ENCODE results near the gene PELI3.
"Not testable (repeated sequence)": the region's sequence is repeated elsewhere in the genome, so short reads cannot be mapped to it uniquely, and the experiment has no call there.

Gene PELI3

DNA sequence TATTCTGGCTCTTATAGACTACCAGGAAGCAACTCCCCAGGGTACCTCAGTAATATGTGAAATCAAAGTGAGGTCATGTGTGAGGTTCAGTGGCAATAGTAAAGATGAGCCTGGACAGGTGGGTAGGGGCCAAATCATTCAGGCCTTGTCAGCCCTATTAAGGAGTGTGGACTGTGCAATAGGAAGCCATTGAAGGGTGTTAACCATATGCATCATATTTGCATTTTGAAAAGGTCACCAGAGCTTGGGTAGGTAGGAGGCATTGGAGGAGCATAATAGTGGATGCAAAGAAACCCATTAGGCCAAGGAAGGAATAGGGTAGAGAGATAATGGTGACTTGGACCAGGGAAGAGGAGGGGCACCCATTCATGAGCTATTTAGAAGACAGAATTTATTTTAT is 19.7 kb upstream of the PELI3 start:
- no peak for DNase-seq (ENCODE audit: low read depth in 2 of 2)

DNA sequence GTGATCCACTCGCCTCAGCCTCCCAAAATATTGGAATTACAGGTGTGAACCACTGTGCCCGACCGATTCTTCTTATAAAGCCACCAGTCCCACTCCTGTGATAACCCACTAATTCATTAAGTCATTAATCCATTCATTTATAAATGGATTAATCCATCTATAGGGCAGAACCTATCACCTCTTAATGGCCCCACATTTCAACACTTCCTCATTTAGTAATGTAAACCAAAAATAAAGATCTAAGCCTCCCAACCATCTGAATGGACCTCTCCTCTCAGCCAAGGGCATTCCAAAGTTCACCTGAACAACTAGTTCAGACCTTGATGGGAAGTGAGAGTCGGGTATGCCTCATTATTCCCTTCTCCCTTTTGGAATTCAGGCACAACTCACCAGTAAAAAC is 18.2 kb upstream of the PELI3 start:
- no peak for DNase-seq (ENCODE audit: low read depth in 2 of 2)

DNA sequence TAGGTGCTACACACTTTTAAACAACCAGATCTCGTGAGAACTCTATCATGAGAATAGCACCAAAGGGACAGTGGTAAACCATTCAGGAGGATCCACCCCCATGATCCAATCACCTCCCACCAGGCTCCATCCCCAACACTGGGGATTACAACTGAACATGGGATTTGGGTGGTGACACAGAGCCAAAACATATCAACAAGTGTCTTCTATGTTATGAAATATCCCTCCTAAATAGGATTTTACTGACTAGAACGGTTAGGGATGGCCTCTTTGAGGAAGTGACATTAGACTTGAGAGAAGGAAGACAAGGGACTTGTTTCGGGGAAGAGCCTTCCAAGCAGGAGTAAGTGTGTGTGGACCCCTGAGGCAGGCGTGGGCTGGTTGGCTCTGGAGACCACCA is 16.1 kb upstream of the PELI3 start:
- no peak for DNase-seq (ENCODE audit: low read depth in 2 of 2)

DNA sequence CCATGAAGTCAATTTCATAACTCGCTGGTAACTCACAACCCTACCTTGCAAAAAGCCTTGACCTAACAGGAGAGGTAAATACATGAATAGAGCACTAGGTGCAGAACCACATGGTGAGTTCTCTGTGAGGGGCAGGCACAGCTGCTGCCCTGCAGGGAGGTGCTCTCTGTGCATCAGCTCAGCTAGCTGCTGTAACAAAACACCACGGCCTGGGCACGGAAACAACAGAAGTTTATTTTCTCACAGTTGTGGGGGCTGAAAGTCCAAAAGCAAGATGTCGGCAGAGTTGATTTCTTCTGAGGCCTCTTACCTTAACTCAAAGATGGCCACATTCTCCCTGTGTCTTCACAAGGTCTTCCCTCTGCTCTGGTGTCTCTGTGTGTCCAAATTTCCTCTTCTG is 15.0 kb upstream of the PELI3 start:
- DNase-seq (ENCODE audit: low read depth in 2 of 2): no peak

DNA sequence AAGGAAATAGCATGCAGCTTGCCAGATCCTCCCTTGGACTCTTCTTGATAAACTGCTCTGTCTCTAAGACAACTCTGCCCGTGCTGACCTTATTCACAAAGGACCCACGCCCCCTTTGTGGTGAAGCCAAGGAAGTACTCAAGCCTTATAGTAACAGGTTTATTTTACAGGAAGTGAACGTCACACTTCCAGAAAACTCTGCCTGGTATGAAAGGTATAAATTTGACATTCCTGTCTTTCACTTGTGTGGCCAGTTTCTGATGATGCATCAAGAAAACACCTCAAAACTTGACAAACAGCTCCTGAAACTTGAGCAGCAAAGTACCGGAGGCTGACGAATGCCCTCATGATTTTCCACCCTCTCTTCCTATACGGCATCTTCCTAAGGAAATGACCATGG is 12.5 kb upstream of the PELI3 start:
- no peak for DNase-seq (ENCODE audit: low read depth in 2 of 2)

DNA sequence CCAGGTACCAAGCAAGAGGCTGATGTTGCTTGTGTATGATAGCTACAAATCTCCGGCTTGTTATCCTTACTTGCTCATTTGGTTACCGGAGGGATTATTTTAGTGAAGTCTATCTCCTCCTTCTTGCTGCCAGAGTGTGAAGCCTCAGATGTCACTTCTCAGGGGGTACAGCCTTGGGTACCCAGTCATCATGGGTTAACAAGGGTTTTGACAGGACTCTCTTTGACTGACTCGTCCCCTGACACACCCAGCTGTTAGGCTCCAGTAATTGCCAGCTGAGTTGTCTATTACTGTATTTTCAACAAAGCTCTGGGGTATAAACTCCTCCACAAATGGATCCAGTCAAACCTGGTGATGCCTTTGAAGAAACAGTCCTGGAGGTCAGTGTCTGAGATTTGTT is 11.9 kb upstream of the PELI3 start:
- DNase-seq (ENCODE audit: low read depth in 2 of 2): no peak

DNA sequence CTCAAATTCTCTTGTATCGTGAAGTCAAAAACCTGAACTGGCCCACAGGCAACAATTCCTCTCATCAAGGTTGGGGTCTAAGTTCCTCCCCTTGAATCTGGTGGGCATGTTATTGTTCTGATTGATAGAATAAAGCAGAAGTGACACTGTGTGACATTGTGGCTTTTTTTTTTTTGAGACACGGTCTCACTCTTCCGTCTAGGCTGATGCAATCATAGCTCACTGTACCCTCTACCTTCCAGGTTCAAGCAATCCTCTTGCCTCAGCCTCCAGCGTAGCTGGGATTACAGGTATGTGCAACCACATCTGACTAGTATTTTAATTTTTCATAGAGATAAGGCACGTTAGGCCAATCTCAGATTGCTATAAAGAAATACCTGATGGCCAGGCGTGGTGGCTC is 8.9 kb upstream of the PELI3 start:
- DNase-seq (ENCODE audit: low read depth in 2 of 2): no peak

DNA sequence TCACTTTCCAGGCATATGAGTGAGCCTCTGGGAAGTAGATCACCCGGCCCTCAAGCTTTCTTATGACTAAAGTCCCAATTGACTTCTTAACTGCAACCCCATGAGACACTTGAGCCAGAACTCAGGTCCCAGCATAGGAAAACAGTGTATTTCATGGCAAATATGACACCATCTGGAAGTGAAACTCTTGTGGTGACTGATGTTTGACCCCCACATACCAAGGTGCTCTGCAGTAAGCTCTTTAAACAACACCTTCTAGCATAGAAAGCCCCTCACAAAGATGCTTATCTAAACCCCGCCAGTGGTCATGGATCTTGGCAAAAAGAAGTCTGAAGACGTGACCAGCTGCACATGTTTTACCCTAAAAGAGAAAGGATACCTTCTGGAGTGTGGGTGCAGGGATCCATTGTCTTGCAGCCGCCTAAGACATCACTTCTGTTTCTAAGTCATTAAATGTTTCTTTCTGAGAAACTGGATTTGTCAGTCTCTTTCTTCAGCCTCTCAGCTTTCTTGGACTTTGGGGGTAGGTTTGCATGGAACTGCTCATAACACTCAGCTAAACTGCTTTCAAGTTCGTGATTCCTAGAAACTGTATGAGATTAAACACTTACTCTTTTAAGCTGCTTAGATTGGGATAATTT is 7.4 kb upstream of the PELI3 start:
- DNase-seq (ENCODE audit: low read depth in 2 of 2): no peak

DNA sequence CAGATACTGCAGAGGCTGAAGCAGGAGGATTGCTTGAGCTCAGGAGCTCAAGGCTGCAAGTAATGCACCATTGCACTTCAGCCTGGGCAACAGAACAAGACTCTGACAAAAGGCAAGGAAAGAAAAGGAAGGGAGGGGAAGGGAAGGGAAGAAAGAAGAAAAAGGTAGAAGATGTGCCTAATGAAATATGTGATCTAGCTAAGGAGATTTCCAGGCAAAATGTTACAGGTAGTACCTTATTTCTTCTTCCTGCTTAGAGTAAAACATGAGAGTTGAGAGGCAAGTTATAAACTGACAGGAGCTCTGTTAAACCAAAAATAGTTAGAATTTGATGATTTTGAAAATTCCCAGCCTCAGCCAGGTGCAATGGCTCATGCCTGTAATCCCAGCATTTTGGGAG is 4.7 kb upstream of the PELI3 start:
- no peak for DNase-seq (ENCODE audit: low read depth in 2 of 2)

DNA sequence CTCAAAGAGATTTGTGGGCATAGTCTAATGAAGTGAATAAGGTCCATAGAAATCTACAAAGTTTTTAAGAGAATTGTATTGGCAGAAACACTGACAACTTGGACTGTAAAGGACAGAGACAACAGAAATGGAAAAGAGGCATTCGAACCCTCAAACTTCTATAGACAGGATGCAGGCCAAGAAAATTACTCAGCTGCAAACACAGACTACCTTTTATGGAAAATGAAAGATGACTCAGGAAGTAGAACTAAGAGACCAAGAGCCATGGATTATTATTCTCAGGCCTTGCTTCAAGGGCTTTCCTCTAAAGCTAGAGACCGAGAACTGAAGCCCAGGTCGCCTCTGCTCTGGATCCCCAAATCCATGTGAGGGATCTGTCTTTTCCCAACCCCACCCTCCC is 3.8 kb upstream of the PELI3 start:
- no peak for DNase-seq (ENCODE audit: low read depth in 2 of 2)

DNA sequence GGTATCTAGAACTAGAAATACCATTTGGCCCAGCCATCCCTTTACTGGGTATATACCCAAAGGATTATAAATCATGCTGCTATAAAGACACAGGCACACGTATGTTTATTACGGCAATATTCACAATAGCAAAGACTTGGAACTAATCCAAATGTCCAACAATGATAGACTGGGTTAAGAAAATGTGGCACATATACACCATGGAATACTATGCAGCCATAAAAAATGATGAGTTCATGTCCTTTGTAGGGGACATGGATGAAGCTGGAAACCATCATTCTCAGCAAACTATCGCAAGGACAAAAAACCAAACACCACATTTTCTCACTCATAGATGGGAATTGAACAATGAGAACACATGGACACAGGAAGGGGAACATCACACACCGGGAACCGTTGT is 2.6 kb upstream of the PELI3 start:
- not testable (repeated sequence) for DNase-seq (ENCODE audit: low read depth in 2 of 2)

DNA sequence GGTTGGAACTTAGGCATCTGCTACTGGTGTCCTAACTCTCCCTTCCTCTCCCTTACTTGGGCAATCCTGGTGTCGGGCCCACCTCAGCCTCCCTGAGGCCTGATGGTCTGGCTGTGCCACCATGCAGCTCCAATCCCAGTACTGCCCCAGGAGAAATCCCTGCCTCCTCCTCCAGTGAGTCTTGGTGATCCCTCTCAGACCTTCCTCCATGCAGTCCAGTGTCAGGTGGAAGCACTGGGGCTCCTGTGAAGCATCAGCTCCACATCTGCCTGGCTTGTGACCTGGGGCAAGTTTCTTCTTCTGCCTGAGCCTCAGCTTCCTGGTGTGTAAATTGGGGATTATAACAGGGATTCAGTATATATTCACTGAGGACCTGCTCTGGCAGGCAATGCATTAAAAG is 1.8 kb upstream of the PELI3 start:
- DNase-seq (ENCODE audit: low read depth in 2 of 2): no peak

DNA sequence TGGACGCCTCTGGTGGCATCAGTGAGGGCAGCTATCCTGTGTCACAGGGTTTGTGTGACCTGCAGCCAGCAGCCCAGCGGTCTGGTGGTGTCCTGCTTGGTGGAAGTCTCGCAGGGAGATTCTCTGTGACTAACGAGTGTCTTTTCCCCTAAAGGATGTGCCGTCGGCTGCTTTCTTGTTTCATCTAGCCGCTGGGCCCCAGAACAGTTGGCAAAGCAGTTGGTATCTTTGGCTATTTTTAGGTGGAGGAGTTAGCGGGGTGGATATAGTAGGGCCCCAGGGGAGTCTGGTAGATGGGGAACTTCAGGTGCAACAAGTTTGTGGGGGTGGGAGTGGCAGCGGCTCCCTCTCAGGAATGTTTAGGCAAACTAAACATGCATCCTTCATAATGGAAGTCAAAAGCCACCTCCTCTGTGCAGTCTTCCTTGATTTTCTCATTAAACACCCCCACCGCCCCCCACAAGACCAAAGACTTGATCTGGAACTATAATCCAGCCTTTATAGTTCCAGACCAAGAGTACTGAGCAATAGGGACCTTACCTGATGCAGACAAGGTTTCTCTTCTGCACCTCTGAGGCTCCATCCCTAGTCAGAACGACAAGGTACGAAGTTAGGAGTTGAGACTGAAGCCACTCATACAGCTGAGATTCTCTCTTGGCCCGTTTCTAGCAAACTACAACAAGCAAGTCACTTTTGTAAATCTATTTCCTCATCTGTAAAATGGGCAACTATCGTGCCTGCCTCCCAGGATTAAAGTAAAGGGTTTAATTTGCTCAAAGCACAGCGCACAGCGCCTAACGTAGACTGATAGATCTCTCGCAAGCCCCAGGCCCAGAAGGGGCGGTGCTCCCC is 1.1 kb upstream of the PELI3 start:
- DNase-seq (ENCODE audit: low read depth in 2 of 2): no peak

DNA sequence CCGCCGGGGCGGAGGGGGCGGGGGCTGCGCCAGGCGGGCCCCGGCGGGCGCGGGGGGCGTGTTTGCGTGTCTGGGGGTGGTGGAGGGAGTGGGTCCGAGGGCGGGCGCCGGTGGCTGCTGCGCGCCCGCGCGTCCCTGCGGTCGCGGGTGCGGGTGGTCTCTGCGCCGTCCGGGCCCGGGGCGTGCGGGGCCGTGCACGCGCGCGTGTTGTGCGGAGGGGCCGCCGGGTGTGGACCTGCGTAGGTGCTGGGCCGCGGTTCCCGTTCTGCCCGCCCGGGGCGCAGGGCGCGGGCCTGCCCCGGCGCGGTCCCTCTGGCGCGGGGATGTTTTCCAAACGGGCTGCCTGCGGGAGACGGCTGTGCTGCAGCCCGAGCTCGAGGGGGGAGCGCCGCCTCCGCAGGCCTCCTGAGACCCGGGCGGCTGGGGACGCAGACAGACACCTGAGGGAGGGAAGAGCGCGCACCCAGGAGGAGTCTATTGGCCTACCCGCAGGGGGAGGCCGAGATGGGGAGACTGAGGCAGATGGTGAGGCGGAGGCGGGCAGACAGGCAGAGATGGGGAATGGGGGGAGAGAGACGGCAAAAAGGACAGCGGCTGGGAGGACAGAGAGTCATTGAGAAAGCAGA is 442 bp downstream of the PELI3 start:
- no peak for DNase-seq (ENCODE audit: low read depth in 2 of 2)

DNA sequence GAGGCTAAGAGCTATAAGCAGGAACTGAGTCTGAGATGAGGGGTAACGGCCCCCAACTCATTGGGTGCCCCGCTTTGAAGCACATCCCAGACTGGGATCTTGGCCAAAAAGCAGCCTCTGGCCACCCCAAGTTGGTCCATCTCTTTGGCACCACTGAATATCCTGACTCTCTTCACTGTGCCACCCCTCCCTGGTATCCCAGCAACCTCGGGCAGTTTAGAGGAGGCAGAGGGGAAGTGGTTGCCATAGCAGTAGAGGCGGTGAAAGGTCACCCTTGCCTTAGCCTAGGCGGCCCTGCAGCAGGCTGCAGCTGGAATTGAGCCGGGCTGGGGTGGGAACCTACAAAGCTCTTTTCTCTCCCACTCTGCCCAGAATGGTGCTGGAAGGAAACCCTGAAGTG is 1.1 kb downstream of the PELI3 start:
- DNase-seq (ENCODE audit: low read depth in 2 of 2): no peak

DNA sequence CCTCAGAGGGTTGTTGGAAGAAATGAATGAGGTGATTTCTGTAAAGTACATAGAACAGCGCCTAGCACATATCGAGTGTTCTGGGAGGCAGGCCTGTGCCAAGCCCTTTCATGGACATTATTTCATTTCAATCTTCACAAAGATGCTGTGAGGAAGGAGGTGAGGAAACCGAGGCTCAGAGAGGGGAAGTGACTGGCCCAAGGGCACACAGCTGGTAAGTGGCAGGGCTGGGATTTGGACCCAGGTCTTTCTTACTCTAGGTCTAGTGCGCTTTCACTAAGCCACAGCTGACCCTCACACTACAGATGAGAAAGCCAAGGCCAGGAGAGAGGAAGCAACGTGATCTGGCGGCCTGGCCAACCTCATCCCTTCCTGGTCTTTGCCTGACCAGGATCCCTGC is 2.0 kb downstream of the PELI3 start:
- no peak for DNase-seq (ENCODE audit: low read depth in 2 of 2)

DNA sequence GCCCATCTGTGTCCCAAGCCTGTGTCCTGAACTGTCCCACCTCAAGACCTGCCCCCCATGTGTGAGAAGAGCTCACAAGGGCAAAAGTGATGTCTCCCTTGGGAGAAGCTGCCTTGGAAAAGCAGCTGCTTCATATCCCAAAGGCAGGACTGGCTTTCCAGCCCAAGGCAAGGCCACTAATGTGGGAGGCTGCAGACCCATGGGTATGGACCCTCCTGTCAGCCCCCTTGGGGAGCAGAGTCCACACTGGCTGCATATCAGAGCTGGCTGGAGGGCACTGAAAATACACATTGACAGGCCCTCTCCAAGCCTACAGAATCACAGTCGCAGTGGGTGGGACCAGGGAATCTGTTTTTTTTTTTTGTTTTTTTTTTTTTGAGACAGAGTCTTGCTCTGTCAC is 2.7 kb downstream of the PELI3 start:
- no peak for DNase-seq (ENCODE audit: low read depth in 2 of 2)

DNA sequence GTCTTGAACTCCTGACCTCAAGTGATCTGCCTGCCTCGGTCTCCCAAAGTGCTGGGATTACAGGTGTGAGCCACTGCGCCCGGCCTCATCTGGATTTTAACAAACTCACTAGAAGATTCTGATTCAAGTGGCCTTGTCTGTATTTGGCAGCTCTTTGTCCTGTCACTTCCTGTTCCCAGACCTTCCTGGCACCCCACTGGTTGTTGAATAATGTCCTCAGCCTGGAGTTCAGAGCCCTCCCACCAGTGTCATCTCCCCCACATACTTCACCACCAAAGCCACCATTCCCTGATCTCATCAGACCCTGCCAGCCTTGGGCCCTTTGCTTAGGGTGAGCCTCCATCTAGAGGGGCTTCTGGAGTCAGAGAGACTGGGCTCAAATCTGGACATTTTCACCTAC is 3.3 kb downstream of the PELI3 start:
- no peak for DNase-seq (ENCODE audit: low read depth in 2 of 2)

DNA sequence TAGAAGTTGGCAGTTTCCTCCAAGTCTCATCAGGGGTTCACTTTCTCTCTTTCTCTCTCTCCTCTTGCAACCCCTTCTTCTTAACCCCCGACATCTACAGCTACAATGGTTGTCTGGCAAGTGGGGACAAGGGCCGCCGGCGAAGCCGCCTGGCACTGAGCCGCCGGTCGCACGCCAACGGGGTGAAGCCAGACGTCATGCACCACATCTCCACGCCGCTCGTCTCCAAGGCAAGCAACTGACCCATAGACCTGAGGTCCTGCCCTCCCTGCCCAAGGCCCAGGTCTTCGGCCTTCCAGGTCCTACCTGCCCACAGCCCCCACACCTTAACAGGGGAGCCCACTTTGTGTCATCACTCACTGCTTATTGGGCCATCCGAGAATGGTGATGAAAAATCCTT is 4.4 kb downstream of the PELI3 start:
- DNase-seq (ENCODE audit: low read depth in 2 of 2): no peak

DNA sequence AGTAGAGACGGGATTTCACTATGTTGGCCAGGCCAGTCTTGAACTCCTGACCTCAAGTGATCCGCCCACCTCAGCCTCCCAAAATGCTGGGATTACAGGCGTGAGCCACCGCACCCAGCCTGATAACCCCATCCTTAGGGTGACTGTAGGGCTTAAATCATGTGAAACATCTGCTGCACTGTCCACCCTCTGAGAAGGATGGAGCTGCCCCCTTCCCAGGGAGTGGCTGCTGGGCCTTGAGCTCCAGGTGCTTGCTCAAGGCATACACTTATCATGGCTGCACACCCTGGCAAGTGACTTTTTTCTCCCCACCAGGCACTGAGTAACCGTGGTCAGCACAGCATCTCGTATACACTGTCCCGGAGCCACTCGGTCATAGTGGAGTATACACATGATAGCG is 5.3 kb downstream of the PELI3 start:
- no peak for DNase-seq (ENCODE audit: low read depth in 2 of 2)

DNA sequence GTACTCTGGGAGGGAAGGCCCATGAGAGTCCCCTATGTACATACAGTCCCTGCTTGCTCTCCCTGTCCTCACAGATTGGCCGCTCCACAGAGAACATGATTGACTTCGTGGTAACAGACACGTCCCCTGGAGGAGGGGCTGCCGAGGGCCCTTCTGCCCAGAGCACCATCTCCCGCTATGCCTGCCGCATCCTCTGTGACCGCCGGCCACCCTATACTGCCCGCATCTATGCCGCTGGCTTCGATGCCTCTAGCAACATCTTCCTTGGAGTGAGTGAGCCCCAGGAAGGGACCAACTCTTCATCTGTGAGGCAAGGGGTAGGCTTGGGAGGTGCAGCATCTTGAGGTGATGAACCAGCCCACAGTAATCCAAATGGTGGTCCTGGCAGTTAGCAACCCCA is 6.5 kb downstream of the PELI3 start:
- no peak for DNase-seq (ENCODE audit: low read depth in 2 of 2)

DNA sequence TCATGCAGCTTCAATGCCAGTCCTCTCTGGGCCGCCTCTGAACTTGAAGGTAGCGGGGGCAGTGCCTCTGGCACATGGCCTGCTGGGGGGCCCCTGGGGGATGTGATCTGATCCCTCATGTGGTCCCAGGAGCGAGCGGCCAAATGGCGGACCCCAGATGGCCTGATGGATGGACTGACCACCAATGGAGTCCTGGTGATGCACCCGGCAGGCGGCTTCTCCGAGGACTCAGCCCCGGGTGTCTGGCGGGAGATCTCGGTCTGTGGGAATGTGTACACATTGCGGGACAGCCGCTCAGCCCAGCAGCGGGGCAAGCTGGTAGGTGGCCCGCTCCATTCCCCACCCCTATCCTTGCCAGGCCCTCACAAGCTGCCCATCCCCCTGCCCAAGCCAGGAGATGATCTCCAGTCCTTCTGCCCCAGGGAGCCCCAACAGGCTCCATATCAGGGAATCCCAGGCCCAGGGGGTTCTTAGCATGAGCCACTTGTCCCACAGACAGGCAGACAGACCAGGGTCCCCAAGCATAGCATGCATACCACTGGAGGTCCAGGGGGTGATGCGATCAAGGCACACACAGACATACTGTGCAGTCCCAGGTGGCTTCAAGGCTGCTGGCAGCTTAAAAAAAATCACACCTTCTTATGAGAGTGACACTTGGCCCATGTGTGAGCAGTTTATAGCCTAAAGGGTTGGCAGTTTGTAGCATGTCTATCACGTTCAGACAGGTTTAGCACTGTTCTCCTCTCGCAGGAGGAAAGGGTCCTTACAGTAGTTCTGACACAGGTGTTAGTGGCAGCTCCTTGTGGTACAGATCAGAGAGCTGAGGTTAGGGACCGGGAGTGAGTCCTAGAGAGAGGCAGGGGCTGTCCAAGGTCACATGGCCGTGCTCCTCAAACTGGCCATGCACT is 7.2 kb downstream of the PELI3 start:
- no peak for DNase-seq (ENCODE audit: low read depth in 2 of 2)
